Measurements from ENCODE around the gene STX11. TPM values are rescaled to one million over a fixed set of nuclear protein-coding genes. Genes with fewer than 3 reads are reported as not detected.
A peak's percentile ranks its signal among the peaks of the same experiment; 100 is the strongest.

The STX11 gene
- total RNA-seq, 1 experiment from 2014 or later = 0.69 TPM

- Histone ChIP-seq H3K4me3 (replicated peaks in 1 of 2; ENCODE audit: low read depth in 1 of 2, low read length in 2 of 2) (no peak overlapping the region), H3K9ac (ENCODE audit: low read length) (no peak overlapping the region), H3K27me3 (ENCODE audit: insufficient read depth, low read length) (no peaks in the 10 kb centered on the region), H3K79me2 (ENCODE audit: insufficient read depth, low read length) (no peaks in the 10 kb centered on the region), H3K27ac (ENCODE audit: low read depth, low read length) (no peak overlapping the region), H4K20me1 (ENCODE audit: insufficient read depth) (no peaks in the 10 kb centered on the region), H3K9me3 (ENCODE audit: control insufficient read depth in 1 of 2, insufficient read depth in 1 of 2, low read depth in 1 of 2, low read length in 2 of 2) (no peaks in the 10 kb centered on the region), H3K36me3 (ENCODE audit: control insufficient read depth in 1 of 2, insufficient read depth in 2 of 2, low read length in 2 of 2) (no peaks in the 10 kb centered on the region), H2AFZ (ENCODE audit: low read depth, low read length, poor library complexity, severe bottlenecking) (no peak overlapping the region), H3K4me2 (ENCODE audit: low read length) (no peak overlapping the region), H3K4me1 (ENCODE audit: control insufficient read depth in 1 of 2, insufficient read depth in 2 of 2, low read length in 2 of 2) (no peaks in the 10 kb centered on the region), H3K9me2 (ENCODE audit: insufficient read depth) (no peaks in the 10 kb centered on the region)
- DNase-seq (ENCODE audit: low read depth, low spot score) (no peak), ATAC-seq (no peak)
- no peak for TF ChIP-seq POLR2AphosphoS5 (IDR thresholded peaks at IDR 0.05; ENCODE audit: low read depth, low read length)
- RAD21 ChIA-PET (ENCODE audit: low non-redundant PET in 1 of 2, low total read pairs in 2 of 2, uncharacterized antibody in 2 of 2, unreplicated experiment in 2 of 2) = no interaction called here
- BruUV-seq (replicated peaks) = no TSS peak
- POLR2A ChIA-PET = no interaction called here
- intact Hi-C loops (cut with micrococcal nuclease) = no loop called here
- CTCF ChIA-PET = no interaction called here
Observed at GRCh38 chr6:144223686-144224085, 73.4 kb downstream of the STX11 start.

- Histone ChIP-seq H3K4me2 (ENCODE audit: low read length) (no peak overlapping the region), H3K9ac (ENCODE audit: low read length) (no peak overlapping the region), H3K4me3 (replicated peaks in 1 of 2; ENCODE audit: low read depth in 1 of 2, low read length in 2 of 2) (no peak overlapping the region), H3K36me3 (ENCODE audit: control insufficient read depth in 1 of 2, insufficient read depth in 2 of 2, low read length in 2 of 2) (no peaks in the 10 kb centered on the region), H3K9me2 (ENCODE audit: insufficient read depth) (no peaks in the 10 kb centered on the region), H4K20me1 (ENCODE audit: insufficient read depth) (no peaks in the 10 kb centered on the region), H3K79me2 (ENCODE audit: insufficient read depth, low read length) (no peaks in the 10 kb centered on the region), H3K4me1 (ENCODE audit: control insufficient read depth in 1 of 2, insufficient read depth in 2 of 2, low read length in 2 of 2) (no peaks in the 10 kb centered on the region), H3K9me3 (ENCODE audit: control insufficient read depth in 1 of 2, insufficient read depth in 1 of 2, low read depth in 1 of 2, low read length in 2 of 2) (no peaks in the 10 kb centered on the region), H3K27me3 (ENCODE audit: insufficient read depth, low read length) (no peaks in the 10 kb centered on the region), H3K27ac (ENCODE audit: low read depth, low read length) (no peak overlapping the region), H2AFZ (ENCODE audit: low read depth, low read length, poor library complexity, severe bottlenecking) (peak overlapping the region; percentile 19)
- ChIA-PET POLR2A (interaction anchor here (1.1 kb wide), 1 partner anchor 15 kb away, joined by 3 read pairs; no protein-coding TSS in a partner anchor), CTCF (interaction anchor here (1.2 kb wide), 1 partner anchor 14 kb away, joined by 4 read pairs; no protein-coding TSS in a partner anchor), RAD21 (ENCODE audit: low non-redundant PET in 1 of 2, low total read pairs in 2 of 2, uncharacterized antibody in 2 of 2, unreplicated experiment in 2 of 2) (no interaction called here)
- no peak for ATAC-seq
- TF ChIP-seq SIN3A (IDR thresholded peaks at IDR 0.05; ENCODE audit: low read depth) (no peak), EZH2phosphoT487 (IDR thresholded peaks at IDR 0.05; ENCODE audit: borderline replicate concordance) (no peak), CEBPB (IDR thresholded peaks at IDR 0.05; ENCODE audit: low read depth) (no peak), REST (IDR thresholded peaks at IDR 0.05; ENCODE audit: low read depth) (no peak), CBX3 (IDR thresholded peaks at IDR 0.05; ENCODE audit: low read depth) (no peak), TCF7L2 (IDR thresholded peaks at IDR 0.05; ENCODE audit: borderline replicate concordance, extremely low read depth, insufficient read depth, insufficient read length) (no peak)
- no TSS peak for BruUV-seq (replicated peaks)
- no peak for DNase-seq (ENCODE audit: low read depth, low spot score)
- intact Hi-C loops (cut with micrococcal nuclease) = no loop called here
Observed at GRCh38 chr6:144231721-144232120, 81.4 kb downstream of the STX11 start.
